Smooth muscle cell (in vitro differentiated cells): ENCODE data around the gene ADD3. TPM values are rescaled to one million over a fixed set of nuclear protein-coding genes. Genes with fewer than 3 reads are reported as not detected.

Experiments
- DNase-seq: peaks from one replicate; lab custom pipeline; 2025; ENCODE audit not compliant: unreplicated experiment; lab: John Stamatoyannopoulos, UW
- H2AFZ ChIP-seq: fragments of 200-600 bp; sonication (generic); 2 replicates; pipeline ENCODE4 v1.6.0; 2016; ENCODE audit warnings: antibody characterized with exemption, low read depth, mild to moderate bottlenecking
- H3F3A ChIP-seq: fragments of 200-600 bp; sonication (generic); 2 replicates; pipeline ENCODE4 v1.6.0; 2017; ENCODE audit warnings: antibody characterized with exemption, low read depth
- H3K27ac ChIP-seq: fragments of 200-600 bp; sonication (generic); 2 replicates; pipeline ENCODE4 v1.5.1; 2016; ENCODE audit warnings: low read depth, mild to moderate bottlenecking
- H3K27me3 ChIP-seq: fragments of 200-600 bp; sonication (generic); 2 replicates; pipeline ENCODE4 v1.6.1; 2016; ENCODE audit warnings: low read depth, mild to moderate bottlenecking
- H3K36me3 ChIP-seq: fragments of 200-600 bp; sonication (generic); 2 replicates; pipeline ENCODE4 v1.5.1; 2016; ENCODE audit warnings: low read depth
- H3K4me1 ChIP-seq: fragments of 200-600 bp; sonication (generic); 2 replicates; pipeline ENCODE4 v1.5.1; 2016; ENCODE audit warnings: low read depth
- H3K4me2 ChIP-seq: fragments of 200-600 bp; sonication (generic); 2 replicates; pipeline ENCODE4 v1.6.0; 2016; ENCODE audit warnings: mild to moderate bottlenecking
- H3K4me3 ChIP-seq: fragments of 200-600 bp; sonication (generic); 2 replicates; pipeline ENCODE4 v1.5.1; 2016; ENCODE audit warnings: mild to moderate bottlenecking
- H3K79me2 ChIP-seq: fragments of 200-600 bp; sonication (generic); 2 replicates; pipeline ENCODE4 v1.6.0; 2016; ENCODE audit warnings: low read depth, mild to moderate bottlenecking
- H3K9ac ChIP-seq: fragments of 200-600 bp; sonication (generic); 2 replicates; pipeline ENCODE4 v1.6.0; 2016; ENCODE audit warnings: low read depth
- H3K9me3 ChIP-seq: fragments of 200-600 bp; sonication (generic); replicated peaks from 2 replicates; pipeline ENCODE4 v1.5.1; 2016; ENCODE audit warnings: low read depth
- H4K20me1 ChIP-seq: fragments of 200-600 bp; sonication (generic); 2 replicates; pipeline ENCODE4 v1.6.0; 2016; ENCODE audit warnings: low read depth
- CTCF ChIP-seq: fragments of 200-600 bp; sonication (generic); IDR thresholded peaks from 2 replicates; pipeline ENCODE4 v1.5.1; 2017; ENCODE audit warnings: borderline replicate concordance, mild to moderate bottlenecking, antibody characterized with exemption; ENCODE audit not compliant: insufficient read depth, poor library complexity, severe bottlenecking
- WGBS: methylation state at CpG from one replicate; pipeline ENCODE4 v1.1.7; 2016; ENCODE audit warnings: low lambda C conversion rate; 5-methylcytosine and 5-hydroxymethylcytosine counted together
- polyA plus RNA-seq: library from polyadenylated mRNA; unstranded; fragments of >200 nt; fragmentation: Nextera tagmentation; extraction: Ambion mirVana; gene quantifications from 2 replicates; pipeline ENCODE4 v1.2.1, GENCODE V29; 2016
- total RNA-seq: library from RNA; depleted of rRNA; stranded (reverse); fragments of >200 nt; gene quantifications from 2 replicates; pipeline ENCODE4 v1.2.3, GENCODE V29; 2014

ADD3 gene
- total and polyA plus RNA-seq, 2 experiments from 2014 or later = 75.0 to 155 TPM

GRCh38 chr10:110142965-110143364, 135.2 kb downstream of the ADD3 start:
- Histone ChIP-seq H3K9ac (no peak overlapping the region), H4K20me1 (no peaks in the 10 kb centered on the region), H2AFZ (no peak overlapping the region), H3K27me3 (no peaks in the 10 kb centered on the region), H3K4me2 (no peak overlapping the region), H3K4me1 (no peaks in the 10 kb centered on the region), H3K4me3 (no peak overlapping the region), H3K27ac (no peak overlapping the region), H3K9me3 (no peaks in the 10 kb centered on the region), H3F3A (no peaks in the 10 kb centered on the region), H3K79me2 (no peaks in the 10 kb centered on the region), H3K36me3 (no peaks in the 10 kb centered on the region)
- no peak for TF ChIP-seq CTCF
- 91% methylated on average over 6 of the region's 6 CpGs for WGBS
- DNase-seq = no peak

- Histone ChIP-seq H3K9me3 (no peaks in the 10 kb centered on the region), H3F3A (no peaks in the 10 kb centered on the region), H4K20me1 (no peaks in the 10 kb centered on the region), H3K4me2 (no peak overlapping the region), H3K79me2 (no peaks in the 10 kb centered on the region), H3K36me3 (no peaks in the 10 kb centered on the region), H3K4me3 (no peak overlapping the region), H3K4me1 (no peaks in the 10 kb centered on the region), H3K27me3 (peaks cover under 1% of the 10 kb centered on the region), H3K27ac (no peak overlapping the region), H2AFZ (no peak overlapping the region), H3K9ac (no peak overlapping the region)
- WGBS = 85% methylated on average over 1 of the region's 1 CpG
- DNase-seq = no peak
- no peak for TF ChIP-seq CTCF
These were observed 136.7 kb downstream of the ADD3 start for GRCh38 chr10:110144507-110144906.

- 65% methylated on average over 8 of the region's 8 CpGs for WGBS
- no peaks in the 10 kb centered on the region for H3F3A ChIP-seq
These were observed 140.2 kb downstream of the ADD3 start for GRCh38 chr10:110147961-110148360.

More at GRCh38 chr10:110147961-110148360, 140.2 kb downstream of the ADD3 start:
- H3K36me3 ChIP-seq = no peaks in the 10 kb centered on the region
- H3K27me3 ChIP-seq = peaks cover 5% of the 10 kb centered on the region
- H4K20me1 ChIP-seq = no peaks in the 10 kb centered on the region
- H3K27ac ChIP-seq = no peak overlapping the region
- no peak overlapping the region for H3K9ac ChIP-seq
- TF ChIP-seq CTCF = no peak
- no peaks in the 10 kb centered on the region for H3K79me2 ChIP-seq
- H2AFZ ChIP-seq = no peak overlapping the region
- no peak for DNase-seq
- H3K4me2 ChIP-seq = no peak overlapping the region
- peaks cover 4% of the 10 kb centered on the region for H3K4me1 ChIP-seq
- no peaks in the 10 kb centered on the region for H3K9me3 ChIP-seq
- no peak overlapping the region for H3K4me3 ChIP-seq
